IPS-NIHi7 (cell line): ENCODE measurements around the gene KIRREL3.
A peak's percentile ranks its signal among the peaks of the same experiment; 100 is the strongest.

Source experiments
- DNase-seq: peaks from one replicate; pipeline ENCODE4 v3.0.0; 2012; ENCODE audit warnings: mixed read lengths; ENCODE audit errors: extremely low spot score

Gene KIRREL3

DNA sequence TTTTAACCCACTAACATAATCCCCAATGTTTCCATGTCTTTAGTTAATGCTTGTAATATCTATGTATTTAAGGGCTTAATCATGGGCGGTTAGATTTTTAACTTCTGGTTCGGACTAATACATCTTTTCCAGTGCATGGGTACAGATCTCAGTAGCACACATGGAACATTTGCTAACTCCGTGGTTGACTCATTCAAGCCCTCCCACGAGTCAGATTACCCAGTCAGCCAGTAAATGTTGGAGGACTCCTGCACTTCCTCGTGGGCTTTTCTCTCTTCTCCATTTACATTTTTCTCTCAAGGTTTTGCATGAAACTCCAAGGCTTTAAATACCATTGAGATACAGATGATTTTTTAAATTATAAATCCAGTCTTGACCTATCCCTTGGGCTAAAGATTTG lies 331.2 kb downstream of the KIRREL3 start:
- DNase-seq, result no peak

DNA sequence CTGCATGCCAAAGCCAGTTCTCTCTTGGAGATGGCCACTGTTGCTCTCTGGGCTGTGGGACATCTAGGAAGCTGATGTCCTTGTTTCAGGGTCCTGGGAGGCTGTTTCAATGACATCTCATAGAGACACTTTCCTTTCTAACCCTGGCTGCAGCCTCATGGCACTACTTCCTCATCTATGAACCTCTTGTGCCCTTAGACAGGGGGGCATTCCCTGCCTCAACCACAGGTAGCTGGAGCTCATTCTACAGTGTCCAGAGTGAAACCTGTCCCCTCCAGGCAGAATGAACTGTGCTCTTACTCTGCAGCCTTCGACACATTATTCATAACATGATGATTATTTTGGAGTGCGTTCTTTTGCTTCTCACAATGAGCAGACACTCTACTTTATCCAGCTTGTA lies 335.9 kb downstream of the KIRREL3 start:
- DNase-seq, result no peak

DNA sequence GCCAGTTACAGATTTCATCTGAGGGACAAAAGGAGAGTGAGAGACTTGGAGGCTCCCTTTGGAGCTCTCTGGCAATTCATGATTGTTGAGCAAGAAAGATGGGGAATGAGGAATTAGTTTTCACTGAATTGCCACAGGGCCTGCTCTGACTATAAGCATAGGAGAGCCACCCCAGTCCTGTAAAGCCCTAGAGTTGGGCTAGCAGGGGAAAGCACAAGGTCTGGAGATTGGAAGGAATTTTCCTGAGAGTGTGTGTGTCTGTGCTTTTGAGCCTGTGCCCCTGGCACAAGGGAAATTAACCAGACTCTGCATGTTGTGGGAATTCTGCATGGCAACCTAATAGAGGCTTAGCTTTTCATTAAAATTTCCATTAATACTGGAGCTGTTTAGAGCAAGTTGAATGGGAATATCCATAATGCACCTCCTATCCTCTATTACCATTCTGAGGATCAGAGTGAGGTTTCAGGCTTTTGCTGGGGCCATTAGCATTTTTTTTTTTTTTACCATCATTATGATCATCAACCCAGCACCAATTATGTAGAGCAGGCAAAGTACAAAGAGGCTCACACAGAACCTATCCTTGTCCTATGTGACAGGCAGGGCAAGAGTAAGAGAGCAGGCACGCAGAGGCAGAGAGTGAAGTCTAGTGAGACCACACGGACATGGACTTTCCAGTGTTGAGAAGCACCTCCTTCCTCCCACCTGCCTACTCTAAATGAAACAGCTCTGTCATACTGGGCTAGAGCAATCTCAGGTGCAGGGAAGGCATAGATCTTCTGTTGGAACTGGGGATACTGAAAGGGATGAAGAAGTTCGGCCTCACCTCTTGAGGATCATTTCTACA lies 336.6 kb downstream of the KIRREL3 start:
- DNase-seq, result no peak

DNA sequence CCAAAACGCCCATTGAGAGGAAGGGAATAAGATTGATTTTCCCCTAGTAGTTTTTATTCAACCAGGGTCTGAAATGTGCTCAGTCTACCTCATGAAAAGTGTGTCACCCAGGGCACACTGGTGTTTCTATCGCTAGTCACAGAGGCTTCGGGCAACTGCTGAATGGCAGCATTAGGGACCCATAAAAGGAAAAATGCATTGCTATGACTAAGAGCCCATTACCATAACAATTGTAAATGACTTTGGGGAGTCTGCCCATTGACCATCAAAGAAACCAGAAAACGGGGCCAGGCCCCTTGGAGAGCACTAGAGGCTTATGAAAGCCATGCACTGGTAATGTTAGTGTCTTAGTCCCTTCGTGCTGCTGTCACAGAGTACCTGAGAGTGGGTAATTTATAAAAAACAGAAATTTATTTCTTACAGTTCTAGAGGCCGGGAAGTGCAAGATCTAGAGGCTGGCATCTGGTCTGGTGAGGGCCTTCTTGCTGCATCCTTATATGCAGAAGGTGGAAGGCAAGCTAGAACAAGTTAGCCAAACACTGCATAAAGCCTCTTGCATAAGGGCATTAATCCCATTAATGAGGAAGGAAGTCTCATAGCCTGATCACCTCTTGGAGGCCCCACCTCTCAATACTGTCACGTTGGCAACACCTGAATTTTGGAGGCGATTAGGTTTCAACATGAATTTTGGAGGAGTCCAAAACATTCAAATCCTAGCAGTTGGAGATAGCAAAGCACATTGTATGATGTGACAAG lies 338.4 kb downstream of the KIRREL3 start:
- DNase-seq, result no peak

DNA sequence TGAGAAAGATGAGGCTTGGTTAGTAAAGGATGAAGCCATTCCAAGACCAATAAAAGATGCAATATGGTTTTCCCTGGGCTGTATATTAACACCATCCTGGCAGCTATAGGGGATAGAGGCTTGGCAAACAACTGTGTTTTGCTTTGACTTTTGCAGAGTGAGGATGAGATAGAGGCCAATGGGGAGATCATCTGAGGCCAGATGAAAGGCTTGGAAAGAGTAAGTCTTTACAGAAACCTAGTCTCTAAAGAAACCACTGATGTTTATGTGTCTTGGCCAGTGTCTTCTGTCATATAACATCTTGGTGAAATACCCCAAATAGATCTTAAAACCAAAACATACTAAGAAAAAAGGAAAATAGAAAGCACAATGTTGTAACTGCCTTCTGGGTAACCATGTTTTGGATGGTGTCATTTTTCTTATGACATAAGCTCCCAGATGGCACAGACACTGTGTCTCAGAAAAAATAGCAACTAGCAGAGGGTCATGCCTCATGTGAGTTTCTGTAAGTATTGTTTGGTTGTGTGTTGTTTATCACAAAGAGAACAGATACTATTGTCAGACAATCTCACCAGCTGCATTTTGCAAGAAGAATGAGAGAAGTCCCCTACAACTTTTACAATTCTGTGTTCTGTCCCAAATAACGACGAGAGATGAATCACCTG lies 339.7 kb downstream of the KIRREL3 start:
- DNase-seq, result no peak

DNA sequence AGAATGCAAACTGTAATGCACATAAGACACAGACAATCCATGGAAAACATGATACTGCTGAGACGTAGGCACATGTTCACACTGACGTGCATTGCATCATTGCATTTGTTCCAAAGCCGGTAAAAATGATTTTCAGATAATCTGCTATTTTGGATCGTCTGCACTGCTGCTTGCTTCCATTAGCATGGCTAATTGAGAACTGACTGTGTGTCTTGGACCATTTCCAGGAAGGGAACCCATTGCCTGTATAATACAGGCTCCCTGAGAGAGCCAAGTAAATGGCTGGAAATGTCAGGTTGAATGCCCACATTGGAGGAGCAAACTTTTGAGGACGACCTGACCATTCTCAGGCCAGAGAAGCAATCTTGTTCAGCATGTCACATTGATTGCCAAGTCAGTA lies 340.2 kb downstream of the KIRREL3 start:
- DNase-seq, result no peak

DNA sequence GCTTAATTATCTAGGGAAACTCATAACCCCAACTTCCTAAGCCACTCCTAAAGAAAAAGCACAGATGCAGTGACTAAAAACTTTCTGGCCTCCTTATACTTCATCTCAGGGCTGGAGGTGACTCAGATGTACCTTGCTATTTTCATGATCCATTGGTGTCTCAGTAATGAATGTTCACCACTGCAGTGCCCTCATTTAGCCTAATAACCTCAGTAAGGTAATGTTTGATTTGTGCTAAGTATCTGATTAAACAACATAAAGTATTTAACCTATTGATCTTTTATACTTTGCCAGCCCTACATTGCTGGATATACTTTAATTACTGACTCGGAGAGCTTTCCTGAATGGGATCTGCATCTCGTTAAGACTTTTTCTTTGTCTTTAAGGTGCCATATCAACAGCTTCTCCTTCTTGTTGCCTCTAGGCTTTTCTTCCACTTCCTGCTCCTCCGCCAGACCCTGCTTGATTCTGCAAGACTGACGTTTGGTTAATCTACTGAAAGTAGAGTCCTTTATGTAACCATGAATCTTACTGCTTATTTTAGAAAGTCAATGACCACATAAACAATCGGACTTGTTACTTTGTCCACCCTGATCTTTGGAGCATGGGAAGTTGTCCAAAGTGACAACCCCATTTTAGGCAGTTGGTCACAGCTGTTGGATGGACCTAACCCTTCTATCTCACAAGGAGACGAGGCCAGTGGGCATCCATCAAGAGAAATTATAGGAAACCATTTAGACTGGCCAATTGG lies 342.1 kb downstream of the KIRREL3 start:
- no peak for DNase-seq

DNA sequence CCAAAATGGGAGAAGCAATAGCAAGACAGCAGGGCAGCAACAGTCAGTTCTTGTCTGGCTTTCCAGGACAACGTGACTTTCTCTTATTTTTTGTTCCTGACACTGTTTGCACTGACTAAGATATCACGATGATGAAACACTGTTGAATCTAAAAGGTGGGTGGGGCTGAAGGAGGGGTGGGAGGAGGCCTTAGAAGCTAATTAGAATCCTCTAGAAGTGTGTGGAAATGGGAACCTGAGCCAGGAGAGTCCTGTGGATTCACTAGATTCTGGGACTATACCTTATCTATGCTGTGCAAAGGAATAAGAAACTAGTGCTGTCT lies 344.8 kb downstream of the KIRREL3 start:
- no peak for DNase-seq

DNA sequence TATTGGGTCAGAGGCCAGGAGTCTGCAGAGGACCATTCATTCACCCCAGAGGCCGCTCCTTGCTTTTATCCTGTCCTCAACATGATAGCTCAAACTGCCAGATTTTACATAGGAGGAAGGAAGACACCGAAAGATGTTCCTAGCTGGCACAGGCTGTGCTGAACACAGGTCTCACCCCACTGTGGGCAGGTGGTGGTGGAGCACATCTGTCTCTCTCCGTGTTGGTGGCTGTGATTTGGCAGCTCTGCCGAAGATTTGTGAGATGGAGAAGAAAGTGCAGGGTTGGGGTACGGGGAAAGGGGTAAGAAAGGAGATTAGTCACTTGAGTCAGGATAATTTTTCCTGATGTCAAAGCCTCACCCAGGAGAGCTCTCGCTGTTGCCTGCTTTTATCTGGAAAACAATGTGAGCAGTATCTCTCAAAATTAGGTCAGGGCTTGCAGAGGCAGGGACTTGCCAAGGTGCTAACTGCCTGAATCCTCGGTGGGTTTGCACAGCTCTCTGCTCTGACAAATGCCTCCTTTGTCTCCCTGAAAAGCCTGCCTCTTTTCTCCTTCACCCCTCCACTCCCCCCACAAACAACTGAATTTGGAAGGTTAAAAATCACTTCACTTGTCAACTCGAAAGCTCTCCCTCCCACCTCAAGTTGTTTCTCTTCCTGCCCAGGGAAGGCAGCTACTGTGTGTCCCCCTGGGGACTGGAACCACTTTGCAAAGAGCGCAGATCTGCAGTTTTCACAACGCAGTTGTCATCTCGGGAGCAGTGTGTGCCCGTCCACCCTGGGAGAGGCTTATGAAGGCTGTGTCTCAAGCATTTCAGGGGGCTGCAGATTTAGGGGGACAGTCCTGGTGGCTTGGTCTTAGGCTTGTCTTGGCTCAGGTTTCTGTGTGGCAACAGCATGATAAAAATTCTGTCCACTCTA lies 345.4 kb downstream of the KIRREL3 start:
- DNase-seq, result no peak

DNA sequence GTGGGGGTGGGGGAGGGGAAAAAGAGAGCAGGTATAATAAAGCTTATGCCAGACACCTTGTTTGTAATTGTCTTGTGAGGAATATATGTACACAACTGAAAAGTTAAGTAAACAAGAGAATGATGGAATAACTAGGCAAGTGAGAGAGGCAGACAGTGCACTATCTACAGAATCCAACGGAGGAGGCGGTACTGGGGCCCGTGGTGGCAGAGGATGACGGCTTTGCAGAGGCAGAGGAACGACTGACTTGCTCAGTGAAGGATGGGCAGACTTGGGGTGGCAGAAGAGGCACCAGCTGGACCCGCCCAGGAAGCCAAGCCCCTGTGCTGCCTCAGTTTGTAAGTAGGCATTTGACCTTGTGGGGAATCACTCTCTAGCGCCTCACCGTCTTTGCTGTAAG lies 347.5 kb downstream of the KIRREL3 start:
- no peak for DNase-seq

DNA sequence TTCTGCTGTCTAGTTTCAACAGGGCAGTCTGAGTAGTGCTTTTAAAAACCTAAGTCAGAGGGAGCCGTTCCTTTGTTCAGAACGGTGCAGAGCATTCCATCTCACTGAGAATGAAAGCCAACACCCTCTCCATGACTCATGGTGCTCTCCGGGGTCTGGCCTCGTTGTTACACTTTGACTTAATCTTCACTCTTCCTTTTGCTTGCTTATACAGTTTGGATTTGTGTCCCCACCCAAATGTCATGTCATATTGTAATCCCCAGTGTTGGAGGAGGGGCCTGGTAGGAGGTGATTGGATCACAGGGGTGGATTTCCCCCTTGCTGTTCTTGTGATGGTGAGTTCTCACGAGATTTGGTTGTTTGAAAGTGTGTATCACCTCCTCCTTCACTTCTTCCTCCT lies 352.8 kb downstream of the KIRREL3 start:
- peak; percentile 45 for DNase-seq

DNA sequence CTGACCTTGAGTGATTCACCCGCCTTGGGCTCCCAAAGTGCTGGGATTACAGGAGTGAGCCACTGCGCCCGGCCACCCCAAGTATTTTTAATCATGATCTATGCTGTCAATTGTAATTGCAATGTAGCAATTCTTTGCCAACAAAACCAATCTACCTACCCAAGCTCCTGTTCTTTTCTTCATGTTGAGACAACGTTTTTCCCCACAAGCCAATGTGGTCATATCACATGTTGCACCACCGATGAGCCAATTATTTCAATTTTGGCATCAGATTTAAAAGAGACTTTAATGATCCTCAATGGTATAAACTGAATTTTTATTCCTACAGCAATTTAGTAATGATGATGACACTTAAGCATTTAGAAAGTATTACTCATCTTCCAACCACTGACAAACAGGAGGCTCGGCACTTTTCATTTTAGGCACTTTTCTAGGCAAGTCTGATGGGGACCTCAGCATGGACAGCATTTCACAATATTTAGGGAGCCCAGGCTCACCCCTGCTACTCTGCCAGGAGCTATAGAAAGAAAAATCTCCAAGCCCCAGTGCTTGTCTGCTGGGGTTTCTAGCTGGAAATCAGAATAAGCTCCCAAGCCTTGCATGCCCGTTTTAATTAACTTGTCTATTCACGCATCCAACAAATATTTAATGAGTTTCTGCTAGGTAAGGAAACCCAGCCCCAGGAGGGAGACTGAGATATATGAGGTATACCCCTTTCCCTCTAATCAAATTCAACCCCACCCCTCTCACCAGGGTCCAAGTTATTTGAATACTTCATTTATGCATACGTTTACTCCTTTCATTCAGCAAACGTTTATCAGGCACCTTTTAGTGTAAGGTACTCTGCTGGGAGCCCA lies 353.6 kb downstream of the KIRREL3 start:
- DNase-seq, result no peak

DNA sequence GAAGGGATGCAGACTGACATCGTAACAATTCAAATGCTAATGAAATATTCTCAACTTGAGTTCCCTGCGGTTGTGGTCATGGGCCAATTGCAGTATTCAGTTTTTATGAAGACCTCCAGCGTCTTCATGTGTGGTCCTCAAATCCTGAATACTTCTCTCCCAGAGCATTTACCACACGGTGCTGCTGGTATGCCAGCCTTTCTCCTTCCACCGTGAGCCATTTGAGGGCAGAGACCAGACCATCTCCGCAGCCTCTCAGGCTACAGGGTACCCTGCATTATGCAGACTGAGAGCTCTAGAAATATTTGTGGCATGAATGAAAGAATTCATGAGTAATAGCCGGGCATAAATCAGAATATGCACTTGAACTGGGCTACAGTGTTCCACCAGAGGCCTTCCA lies 355.4 kb downstream of the KIRREL3 start:
- DNase-seq, result no peak

DNA sequence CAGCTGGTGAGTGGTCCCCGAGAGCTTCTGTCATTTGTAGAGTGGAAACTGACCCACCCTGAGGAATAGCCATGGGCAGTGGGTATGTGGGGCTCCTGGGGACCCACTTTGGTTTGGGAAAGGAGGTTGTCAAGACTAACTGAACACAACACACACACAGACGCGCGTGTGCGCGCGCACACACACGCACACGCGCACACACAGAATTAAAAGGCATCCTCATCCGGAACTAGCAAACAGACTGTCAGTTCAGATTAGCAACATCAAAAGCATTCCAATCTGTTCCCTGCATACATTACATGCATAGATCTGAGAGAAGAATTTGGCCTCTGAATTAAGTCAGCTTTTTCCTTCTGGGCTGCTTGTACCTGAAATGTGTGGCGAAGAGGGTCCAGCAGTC lies 360.4 kb downstream of the KIRREL3 start:
- DNase-seq, result no peak

DNA sequence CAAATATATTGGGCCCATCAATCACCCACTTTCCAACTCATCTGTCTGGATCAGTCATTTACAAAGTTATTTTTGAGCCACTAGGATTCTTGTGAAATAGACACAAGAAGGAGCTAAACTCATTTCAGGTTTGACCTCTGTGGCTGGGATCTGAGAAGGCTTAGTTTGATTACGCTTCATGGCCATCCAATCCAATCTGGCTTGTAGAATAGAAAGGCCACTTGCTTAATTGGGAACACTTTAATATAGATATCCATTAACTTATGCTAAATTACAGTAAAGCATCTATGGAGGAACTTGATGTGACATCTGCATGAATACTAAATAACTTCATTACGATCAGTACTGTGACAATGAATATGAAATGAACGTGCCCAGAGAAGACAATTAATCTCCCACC lies 360.9 kb downstream of the KIRREL3 start:
- DNase-seq, result no peak

DNA sequence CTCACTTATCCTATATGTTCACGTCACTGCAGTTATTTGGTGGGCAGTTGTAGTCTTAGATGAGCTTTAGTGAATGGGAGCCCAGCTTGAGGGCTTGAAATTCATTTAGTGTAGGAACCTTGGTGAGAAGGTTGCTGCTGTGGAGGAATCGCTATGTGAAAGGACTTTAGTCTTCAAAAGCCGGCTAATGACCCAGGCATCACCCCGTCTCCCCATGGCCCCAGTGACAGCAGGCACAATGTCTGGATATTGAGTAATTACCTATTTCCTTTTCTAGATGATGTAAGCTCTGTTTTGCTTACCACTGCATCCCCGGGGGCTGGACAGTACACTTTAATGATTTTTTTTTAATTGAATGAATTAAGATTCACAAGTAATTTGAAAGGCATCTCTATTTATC lies 361.9 kb downstream of the KIRREL3 start:
- no peak for DNase-seq

DNA sequence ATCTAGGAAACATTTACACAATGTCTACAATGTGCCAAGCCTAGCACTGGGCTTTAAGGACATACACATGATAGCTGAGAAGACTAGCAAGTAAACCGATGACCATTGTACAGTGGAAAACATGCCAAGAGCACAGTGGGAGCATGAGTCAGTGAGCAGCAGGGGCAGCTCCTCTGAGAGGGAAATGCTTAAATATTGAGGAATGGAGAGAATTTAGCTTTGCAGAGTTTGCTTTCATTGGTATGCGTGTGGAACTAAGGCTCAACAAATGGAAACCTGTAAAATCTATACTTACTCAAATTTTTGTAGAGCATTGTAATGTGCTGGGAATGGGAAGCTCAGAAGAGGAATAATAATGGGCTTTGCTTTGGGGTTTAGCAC lies 362.8 kb downstream of the KIRREL3 start:
- DNase-seq, result no peak

DNA sequence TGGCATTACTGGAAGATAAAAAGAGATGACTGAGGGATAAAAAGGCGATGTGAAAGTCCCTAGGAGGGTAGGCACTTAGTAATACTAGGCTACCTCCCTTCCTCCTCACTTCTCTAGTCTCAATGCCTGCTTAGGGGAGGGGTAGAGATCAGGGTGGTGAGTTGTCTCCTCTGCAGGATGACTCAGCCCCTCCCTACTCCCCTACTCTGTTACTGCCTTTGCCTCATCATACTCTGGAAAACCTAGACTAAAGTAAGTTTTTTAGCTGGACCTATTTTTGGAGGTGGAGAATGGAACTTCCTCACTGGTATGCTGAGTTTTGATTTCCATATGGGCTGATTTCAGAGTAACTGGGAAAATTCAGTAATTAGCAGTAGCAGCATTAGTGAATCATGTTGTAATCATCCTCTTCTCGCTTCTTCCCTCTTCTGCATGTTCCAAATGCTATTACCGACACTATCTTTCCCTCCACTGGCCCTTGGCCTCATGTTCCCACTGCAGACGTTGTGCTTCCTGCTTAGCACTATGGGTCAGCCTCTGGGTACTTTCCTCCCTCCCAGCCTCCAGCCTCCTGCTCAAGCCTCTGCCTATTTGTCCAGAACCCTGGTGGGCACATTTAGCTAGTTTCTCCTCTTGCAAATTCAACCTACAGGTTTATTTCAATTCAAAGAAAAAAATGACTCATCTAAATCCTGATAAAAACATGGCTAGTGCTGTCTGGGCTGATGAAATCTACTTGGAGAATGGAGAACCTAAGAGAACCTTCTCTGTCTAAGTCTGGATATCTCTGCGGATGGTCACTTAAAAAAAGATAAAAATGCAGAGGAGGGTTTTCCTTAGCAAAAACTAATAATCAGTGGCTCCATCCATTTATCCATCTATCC lies 363.4 kb downstream of the KIRREL3 start:
- peak; percentile 43 for DNase-seq

DNA sequence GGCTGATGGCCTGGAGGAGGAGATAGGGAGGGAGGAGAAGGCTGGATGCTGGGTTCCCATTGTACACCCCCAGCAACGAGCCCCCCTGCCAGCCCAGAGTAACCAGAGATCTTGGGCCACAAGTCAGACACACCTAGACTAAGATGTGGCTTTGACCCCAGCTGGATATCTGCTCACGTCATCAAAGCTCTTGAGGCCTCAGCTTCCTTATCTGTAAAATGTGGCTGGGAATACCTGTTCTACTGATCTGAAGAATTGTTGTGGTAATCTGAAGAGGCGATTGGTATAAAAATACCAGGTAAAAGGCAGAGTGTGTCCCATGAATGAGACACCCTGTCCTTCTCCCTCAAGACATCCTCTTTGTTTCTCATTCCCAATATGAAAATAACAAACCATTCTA lies 365.1 kb downstream of the KIRREL3 start:
- DNase-seq, result no peak
